ENCODE data around the gene FAM13A.

DNA sequence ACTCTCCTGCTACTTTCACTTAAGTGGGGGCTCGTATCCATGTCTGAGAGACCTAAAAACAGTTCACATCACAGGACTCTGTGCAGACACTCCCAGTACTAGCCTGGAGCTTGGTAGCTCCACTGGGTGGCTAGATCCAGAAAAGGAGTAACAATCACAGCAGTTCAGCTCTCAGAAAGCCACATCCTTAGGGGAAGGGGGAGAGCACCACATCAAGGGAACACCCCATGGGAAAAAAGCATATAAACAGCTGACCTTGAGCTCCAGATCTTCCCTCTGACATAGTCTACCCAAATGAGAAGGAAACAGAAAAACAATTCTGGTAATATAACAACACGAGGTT lies 175.8 kb downstream of the FAM13A start:
- TF ChIP-seq CEBPB (IDR thresholded peaks at IDR 0.05) (no peak), EP300 (IDR thresholded peaks at IDR 0.05; ENCODE audit: borderline replicate concordance) (no peak), TAF1 (IDR thresholded peaks at IDR 0.05; ENCODE audit: low read depth) (no peak), FOXM1 (IDR thresholded peaks at IDR 0.05; ENCODE audit: borderline replicate concordance, low read depth) (no peak), REST (IDR thresholded peaks at IDR 0.05; ENCODE audit: low read depth) (no peak), CREB1 (IDR thresholded peaks at IDR 0.05; ENCODE audit: low read depth) (no peak), RAD21 (IDR thresholded peaks at IDR 0.05; ENCODE audit: low read depth) (no peak), NFIC (IDR thresholded peaks at IDR 0.05) (no peak), YY1 (IDR thresholded peaks at IDR 0.05; ENCODE audit: low read depth) (no peak), TCF12 (IDR thresholded peaks at IDR 0.05; ENCODE audit: low read depth) (no peak)
- TF ChIP-seq, protein P1, sequence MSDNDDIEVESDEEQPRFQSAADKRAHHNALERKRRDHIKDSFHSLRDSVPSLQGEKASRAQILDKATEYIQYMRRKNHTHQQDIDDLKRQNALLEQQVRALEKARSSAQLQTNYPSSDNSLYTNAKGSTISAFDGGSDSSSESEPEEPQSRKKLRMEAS (IDR thresholded peaks at IDR 0.05), result no peak
